K562 (cell line): ENCODE data around the gene ZDHHC5. TPM values are rescaled to one million over a fixed set of nuclear protein-coding genes. Genes with fewer than 3 reads are reported as not detected.

Experiments
- CREBBP ChIP-seq: IDR thresholded peaks from one replicate; pipeline ENCODE4 v1.6.1; 2012; ENCODE audit warnings: low read depth, mild to moderate bottlenecking, control low read depth, inconsistent platforms, low read length
- ETV1 ChIP-seq: fragments of 450-650 bp; conservative IDR thresholded peaks from 2 replicates; pipeline ENCODE4 v1.6.1; 2016; ENCODE audit warnings: missing genetic modification characterization, control low read depth, low read depth, missing compliant biosample characterization
- HDAC2 ChIP-seq: fragments of 450-650 bp; IDR thresholded peaks from 2 replicates; pipeline ENCODE4 v1.6.1; 2016; ENCODE audit warnings: mild to moderate bottlenecking
- HLTF ChIP-seq: fragments of 450-650 bp; IDR thresholded peaks from 2 replicates; pipeline ENCODE4 v1.6.1; 2016
- IRF1 ChIP-seq: sonication (generic); formaldehyde crosslinking; IDR thresholded peaks from 2 replicates; pipeline ENCODE4 v1.8.0; 2022; ENCODE audit warnings: missing genetic modification reagents, mild to moderate bottlenecking, borderline replicate concordance
- KHSRP ChIP-seq: fragments of 450-650 bp; IDR thresholded peaks from 2 replicates; pipeline ENCODE4 v1.6.1; 2017
- MLX ChIP-seq, 2 experiments: fragments of 450-650 bp in 1 of 2; sonication (generic) in 1 of 2; formaldehyde crosslinking; conservative IDR thresholded peaks; 2 replicates each; pipeline versions ENCODE4 v1.4.0 to v1.8.1; 2020 to 2022; ENCODE audit warnings: mild to moderate bottlenecking in 1 of 2, missing genetic modification reagents in 1 of 2
- MYNN ChIP-seq, 2 experiments: sonication (generic); formaldehyde crosslinking in 1 of 2; IDR thresholded peaks; 2 replicates each; pipeline versions ENCODE4 v1.5.0 to v1.6.1; 2016 to 2020; ENCODE audit warnings: antibody characterized with exemption in 1 of 2, missing genetic modification reagents in 1 of 2
- NR2F6 ChIP-seq: fragments of 450-650 bp; formaldehyde crosslinking; IDR thresholded peaks from 2 replicates; pipeline ENCODE4 v1.4.0; 2020; ENCODE audit warnings: mild to moderate bottlenecking
- TCF3 ChIP-seq: sonication (generic); formaldehyde crosslinking; IDR thresholded peaks from 2 replicates; pipeline ENCODE4 v1.4.0; 2020; ENCODE audit warnings: mild to moderate bottlenecking, missing genetic modification reagents
- TEAD2 ChIP-seq: fragments of 450-650 bp; IDR thresholded peaks from 2 replicates; pipeline ENCODE4 v1.6.1; 2016; ENCODE audit warnings: missing genetic modification characterization, control low read depth, missing compliant biosample characterization
- ZBTB49 ChIP-seq: sonication (generic); formaldehyde crosslinking; IDR thresholded peaks from 2 replicates; pipeline ENCODE4 v1.8.0; 2022; ENCODE audit warnings: missing genetic modification reagents, mild to moderate bottlenecking, borderline replicate concordance
- ZC3H4 ChIP-seq: sonication (generic); formaldehyde crosslinking; IDR thresholded peaks from 2 replicates; pipeline ENCODE4 v1.9.0; 2021; ENCODE audit warnings: missing genetic modification reagents, borderline replicate concordance
- ZNF253 ChIP-seq: fragments of 250-450 bp; sonication (Bioruptor Pico); conservative IDR thresholded peaks from 2 replicates; pipeline ENCODE4 v1.6.1; 2021; ENCODE audit warnings: mild to moderate bottlenecking
- ZNF407 ChIP-seq: fragments of 450-650 bp; IDR thresholded peaks from 2 replicates; pipeline ENCODE4 v1.6.1; 2016; ENCODE audit warnings: low read depth
- polyA plus RNA-seq, 8 experiments: library from polyadenylated mRNA; depleted of rRNA in 4 of 8; stranded (reverse) in 5 of 8; unstranded in 3 of 8; fragments of >200 nt; fragmentation: Nextera tagmentation in 2 of 8; fragmentation: Illumina TruSeq in 1 of 8; extraction: Ambion mirVana in 2 of 8; extraction: Trizol in 1 of 8; gene quantifications; 2 replicates each; pipeline versions ENCODE4 v1.2.1 to v1.2.3, GENCODE V29; 2011 to 2014; ENCODE audit warnings: inconsistent platforms in 1 of 8, missing spikeins in 1 of 8
- total RNA-seq, 7 experiments: library from RNA; depleted of rRNA in 6 of 7; stranded (reverse); fragments of >200 nt in 6 of 7; fragmentation: Illumina TruSeq in 2 of 7; extraction: Trizol in 2 of 7; gene quantifications; 2 replicates each; pipeline versions ENCODE4 v1.2.1 to v1.2.3, GENCODE V29; 2011 to 2021; ENCODE audit warnings: low replicate concordance in 1 of 7

ZDHHC5 gene
- total and polyA plus RNA-seq, 9 of the 15 experiments (the other 6 are each of a cell fraction or from before 2014, with no cell fraction given): 3.8 to 64.2 (median 35.9) TPM

GRCh38 chr11:57647960-57648800, 19.7 kb upstream of the ZDHHC5 start (continued):
- TF ChIP-seq ZNF407 (no peak), HDAC2 (peak; percentile 96), IRF1 (no peak), ZBTB49 (no peak), CREBBP (no peak), ZC3H4 (CRISPR knock-in tag) (no peak), NR2F6 (CRISPR knock-in tag) (no peak), TEAD2 (tag) (no peak), KHSRP (peak; percentile 79; the same call in 1 of the 2 replicates), MYNN (IDR thresholded peaks at IDR 0.05) (peak; percentile 99), MYNN (CRISPR knock-in tag; IDR thresholded peaks at IDR 0.05) (peak; percentile 81), ZNF253 (CRISPR knock-in tag) (no peak), HLTF (peak; percentile 74; the same call in 1 of the 2 replicates), MLX (CRISPR knock-in tag; conservative IDR thresholded peaks at IDR 0.05) (no peak), ETV1 (tag) (no peak), TCF3 (peak; percentile 99)
